Kidney glomerular epithelial cell (primary cell): ENCODE measurements around the gene NXPH3.
"Not testable (repeated sequence)": the region's sequence is repeated elsewhere in the genome, so short reads cannot be mapped to it uniquely, and the experiment has no call there.

Experiments
- DNase-seq: peaks from one replicate; lab custom pipeline; 2025; lab: John Stamatoyannopoulos, UW

NXPH3 gene

GRCh38 chr17:49554694-49555494, 20.8 kb upstream of the NXPH3 start:
- no peak for DNase-seq

GRCh38 chr17:49555495-49556222, 20.0 kb upstream of the NXPH3 start:
- DNase-seq, result no peak

GRCh38 chr17:49556223-49556943, 19.3 kb upstream of the NXPH3 start:
- peak; percentile 33 for DNase-seq

- peak; percentile 29 for DNase-seq
Measured at GRCh38 chr17:49557312-49558024, 18.2 kb upstream of the NXPH3 start.

DNA sequence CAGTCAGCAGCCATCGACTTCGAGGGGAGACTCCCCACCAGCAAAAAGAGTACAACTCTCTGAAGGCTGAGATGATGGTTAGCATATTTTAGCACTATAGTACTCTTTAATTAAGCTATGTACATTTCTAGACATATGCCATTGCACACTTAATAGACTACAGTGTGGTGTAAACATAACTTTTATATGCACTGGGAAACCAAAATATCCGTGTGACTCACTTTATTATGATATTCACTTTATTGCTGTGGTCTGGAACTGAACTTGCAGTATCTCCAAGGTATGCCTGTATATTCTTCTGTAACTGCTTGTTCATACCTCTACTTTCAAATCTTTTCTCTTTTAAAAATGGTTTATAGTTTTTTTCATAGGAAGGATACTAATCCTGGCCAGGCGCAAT, 11.0 kb upstream of the NXPH3 start:
- DNase-seq, result no peak

- DNase-seq, result no peak
Measured at GRCh38 chr17:49565948-49566491, 9.7 kb upstream of the NXPH3 start.

DNA sequence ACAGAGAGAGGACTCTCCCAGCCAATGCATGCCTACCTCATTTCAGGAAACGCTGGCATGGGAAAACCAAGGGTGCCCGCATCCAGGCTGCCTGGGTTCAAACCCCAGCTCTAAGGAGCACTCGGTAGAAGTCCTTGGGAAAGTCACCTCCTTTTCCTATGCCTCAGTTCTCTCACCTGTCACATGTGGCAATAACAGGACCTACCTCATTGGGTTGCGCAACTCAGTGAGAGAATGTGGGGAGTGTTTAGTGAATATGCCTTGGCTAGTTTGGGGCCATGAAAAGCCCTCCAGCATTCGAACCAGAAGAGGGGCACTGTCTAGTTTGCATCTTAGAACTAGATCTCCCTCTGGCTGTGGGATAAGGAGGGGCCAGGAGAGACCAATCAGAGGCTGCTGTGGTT, 9.0 kb upstream of the NXPH3 start:
- no peak for DNase-seq

- DNase-seq, result no peak
Measured at GRCh38 chr17:49567104-49567521, 8.6 kb upstream of the NXPH3 start.

DNA sequence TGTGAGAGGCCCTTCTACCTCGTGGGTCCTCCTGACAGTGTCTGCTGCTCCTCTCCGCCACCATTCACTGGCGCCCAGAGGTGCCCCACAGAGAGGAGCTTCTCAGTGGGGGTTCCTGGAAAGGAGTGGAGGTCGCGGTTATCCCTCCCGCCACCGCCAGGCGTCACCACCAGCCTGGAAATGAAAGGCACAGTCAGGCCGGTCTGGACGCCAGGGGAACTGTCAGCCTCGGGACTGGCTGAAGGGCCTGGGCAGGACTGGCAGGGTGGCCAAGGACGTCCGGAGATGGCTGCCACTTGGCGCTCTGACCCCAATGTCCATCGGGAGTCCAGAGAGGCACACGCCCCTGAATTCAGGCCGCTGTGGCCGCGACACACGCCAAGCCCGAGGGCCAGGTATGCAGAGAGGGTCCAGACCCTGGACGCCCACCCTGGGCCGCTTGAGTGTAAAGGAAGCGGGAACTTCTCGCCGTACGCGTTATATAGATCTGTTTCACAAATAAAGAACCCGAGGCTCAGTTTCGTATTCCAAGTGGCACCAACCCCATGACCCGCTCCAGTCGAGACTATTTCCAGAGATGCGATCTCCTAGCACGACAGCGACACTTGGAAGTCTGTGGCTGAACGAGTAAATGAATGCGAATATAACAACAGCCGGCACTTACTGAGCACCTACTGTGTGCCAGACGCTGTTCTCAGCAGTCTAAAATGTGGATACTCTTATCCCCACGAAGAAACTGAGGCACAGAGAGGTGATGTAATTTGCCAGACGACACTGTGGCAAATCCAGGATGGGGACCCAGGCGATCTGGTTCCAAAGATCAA, 7.6 kb upstream of the NXPH3 start:
- DNase-seq, result peak; percentile 44

DNA sequence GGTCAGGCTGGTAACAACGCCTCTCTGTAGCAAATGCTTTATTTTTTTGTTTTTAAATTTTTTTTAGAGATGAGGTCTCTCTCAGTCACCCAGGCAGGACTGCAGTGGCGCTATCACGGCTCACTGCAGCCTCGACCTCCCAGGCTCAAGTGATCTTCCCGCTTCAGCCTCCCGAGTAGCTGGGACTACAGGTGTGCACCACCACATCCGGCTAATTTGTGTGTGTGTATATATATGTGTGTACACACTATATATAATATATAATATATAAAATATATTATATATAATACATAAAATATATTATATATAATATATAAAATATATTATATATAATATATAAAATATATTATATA, 7.0 kb upstream of the NXPH3 start:
- not testable (repeated sequence) for DNase-seq

- DNase-seq, result no peak
Measured at GRCh38 chr17:49570540-49571242, 5.0 kb upstream of the NXPH3 start.

- no peak for DNase-seq
Measured at GRCh38 chr17:49571283-49571682, 4.4 kb upstream of the NXPH3 start.

GRCh38 chr17:49571764-49572163, 3.9 kb upstream of the NXPH3 start:
- DNase-seq, result no peak

- DNase-seq, result no peak
Measured at GRCh38 chr17:49572226-49572625, 3.4 kb upstream of the NXPH3 start.

GRCh38 chr17:49572806-49573420, 2.8 kb upstream of the NXPH3 start:
- DNase-seq, result no peak

DNA sequence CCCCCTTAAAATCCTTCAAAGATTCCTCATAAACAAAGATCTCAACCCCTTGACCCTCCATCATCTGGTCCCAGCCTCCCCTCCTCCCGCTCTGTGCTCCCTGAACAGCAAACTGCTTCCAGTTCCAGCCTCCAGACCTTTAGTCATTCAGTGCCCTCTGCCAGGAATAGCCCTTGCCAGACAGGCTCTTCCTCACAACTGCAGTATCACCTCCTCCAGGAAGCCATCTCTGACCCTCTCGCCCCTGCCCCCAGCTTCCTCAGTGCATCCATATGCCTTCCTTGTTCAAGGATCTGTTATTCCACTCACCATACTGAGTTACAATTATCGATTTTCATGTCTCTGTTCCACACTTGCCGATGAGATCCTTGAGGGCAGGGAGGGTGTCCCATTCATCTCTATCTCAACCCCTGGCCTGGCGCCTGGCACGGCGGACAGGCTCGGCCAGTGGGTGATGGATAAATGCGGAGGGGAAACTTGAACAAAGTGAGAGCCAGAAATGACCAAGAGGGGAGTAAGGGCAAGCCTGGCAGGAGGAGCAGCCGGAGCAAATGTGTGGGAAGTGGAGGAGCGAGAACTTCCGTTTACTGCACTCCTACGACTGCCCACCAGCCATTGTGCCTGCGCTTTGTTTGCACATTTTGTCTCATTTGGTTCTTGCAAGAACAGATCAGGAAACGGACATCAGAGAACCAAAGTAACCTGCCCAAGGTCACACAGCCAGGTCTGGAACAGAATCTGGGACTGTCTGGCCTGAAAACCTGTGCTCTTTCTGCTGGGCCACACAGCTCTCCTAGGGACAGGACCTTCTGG, 2.0 kb upstream of the NXPH3 start:
- DNase-seq, result no peak

DNA sequence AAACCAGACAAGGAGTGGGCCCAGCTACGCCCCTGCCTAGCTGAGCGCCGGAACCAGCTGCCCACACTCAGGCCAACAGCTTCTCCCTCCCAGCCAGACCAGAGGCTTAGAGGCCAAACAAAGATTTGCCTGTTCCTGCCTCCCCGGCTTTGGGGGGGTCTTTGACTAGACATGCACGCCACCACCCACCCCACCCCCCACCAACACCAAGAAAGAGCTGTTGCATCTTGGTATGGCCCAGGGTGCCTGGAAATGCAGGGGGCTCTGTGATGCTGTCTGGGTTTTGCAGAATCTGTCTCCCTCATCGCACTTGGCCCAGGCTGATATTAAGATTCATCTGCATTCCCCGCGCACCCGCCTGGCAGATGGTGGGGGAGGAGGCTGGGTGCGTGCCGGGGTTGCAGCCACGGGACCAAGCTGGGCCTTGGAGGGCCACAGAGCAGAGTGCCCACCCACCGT, 1.3 kb upstream of the NXPH3 start:
- no peak for DNase-seq

GRCh38 chr17:49574945-49575678, 559 bp upstream of the NXPH3 start:
- no peak for DNase-seq
